Astrocyte (in vitro differentiated cells and primary cell): Measurements from ENCODE around the gene MCF2L.

Experiments used
- EZH2 ChIP-seq: IDR thresholded peaks from 2 replicates; pipeline ENCODE4 v1.6.1; 2012; ENCODE audit warnings: mild to moderate bottlenecking, low read length, inconsistent platforms; ENCODE audit not compliant: insufficient read depth
- TF ChIP-seq, protein P1 (sequence below): IDR thresholded peaks from 2 replicates; pipeline ENCODE4 v1.5.1; 2011; ENCODE audit warnings: low read depth, mild to moderate bottlenecking, inconsistent platforms, low read length, moderate library complexity; ENCODE audit not compliant: insufficient read depth

DNA sequence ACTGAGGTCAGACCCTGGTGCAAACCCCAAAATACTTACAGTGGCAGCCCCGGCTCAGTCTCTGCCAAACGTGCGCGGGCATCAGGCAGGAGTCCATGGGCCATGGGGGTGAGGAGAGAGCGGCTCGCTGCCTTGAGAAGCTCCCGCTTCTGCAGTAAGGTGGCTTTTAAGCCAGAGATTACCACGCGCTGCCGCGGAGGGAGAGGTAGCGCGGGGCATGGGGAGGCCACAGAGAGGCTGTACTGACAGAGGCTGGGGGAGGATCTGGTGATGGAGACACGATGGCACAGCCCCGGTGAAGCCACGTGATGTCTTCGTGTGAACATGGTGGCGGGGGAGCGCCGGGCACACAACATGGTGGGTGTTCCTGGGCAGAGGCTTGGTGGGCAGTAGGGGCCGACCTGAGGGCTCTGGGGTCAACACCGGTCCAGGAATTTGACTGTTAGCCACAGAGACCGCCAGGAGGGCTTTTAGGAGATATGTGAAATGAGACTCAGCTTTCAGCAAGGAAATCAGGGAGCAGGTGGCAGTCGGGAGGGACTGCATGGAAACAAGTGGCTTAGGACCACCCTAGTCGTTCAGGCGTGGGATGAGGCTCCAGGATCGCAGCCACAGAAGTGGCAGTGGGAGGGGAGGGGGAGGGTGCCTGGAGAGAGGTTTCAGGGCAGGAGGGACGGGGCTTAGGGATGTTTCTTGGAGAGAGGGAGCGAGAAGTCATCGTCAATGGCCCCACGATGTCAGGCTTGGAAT, 24.1 kb downstream of the MCF2L start:
- TF ChIP-seq, protein P1, sequence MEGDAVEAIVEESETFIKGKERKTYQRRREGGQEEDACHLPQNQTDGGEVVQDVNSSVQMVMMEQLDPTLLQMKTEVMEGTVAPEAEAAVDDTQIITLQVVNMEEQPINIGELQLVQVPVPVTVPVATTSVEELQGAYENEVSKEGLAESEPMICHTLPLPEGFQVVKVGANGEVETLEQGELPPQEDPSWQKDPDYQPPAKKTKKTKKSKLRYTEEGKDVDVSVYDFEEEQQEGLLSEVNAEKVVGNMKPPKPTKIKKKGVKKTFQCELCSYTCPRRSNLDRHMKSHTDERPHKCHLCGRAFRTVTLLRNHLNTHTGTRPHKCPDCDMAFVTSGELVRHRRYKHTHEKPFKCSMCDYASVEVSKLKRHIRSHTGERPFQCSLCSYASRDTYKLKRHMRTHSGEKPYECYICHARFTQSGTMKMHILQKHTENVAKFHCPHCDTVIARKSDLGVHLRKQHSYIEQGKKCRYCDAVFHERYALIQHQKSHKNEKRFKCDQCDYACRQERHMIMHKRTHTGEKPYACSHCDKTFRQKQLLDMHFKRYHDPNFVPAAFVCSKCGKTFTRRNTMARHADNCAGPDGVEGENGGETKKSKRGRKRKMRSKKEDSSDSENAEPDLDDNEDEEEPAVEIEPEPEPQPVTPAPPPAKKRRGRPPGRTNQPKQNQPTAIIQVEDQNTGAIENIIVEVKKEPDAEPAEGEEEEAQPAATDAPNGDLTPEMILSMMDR: no peak
- TF ChIP-seq EZH2: no peak
